Posterior vena cava (tissue), 2 donors: ENCODE results near the gene ITGA11. TPM values are rescaled to one million over a fixed set of nuclear protein-coding genes. Genes with fewer than 3 reads are reported as not detected.
A peak's percentile ranks its signal among the peaks of the same experiment; 100 is the strongest.

Source experiments
- DNase-seq: peaks from one replicate; pipeline ENCODE4 v3.0.0-alpha.2; 2020; ENCODE audit warnings: low spot score
- intact Hi-C, 2 donors: fragments of 100-400 bp; cut with DNase I; formaldehyde crosslinking; loops; one replicate each; pipeline versions ENCODE4 v1.14.1 to v1.14.2; 2022 to 2023
- total RNA-seq, 2 donors: library from RNA; stranded (reverse); fragmentation: NEBNext Ultra II Directional; extraction: Animal tissue kit (Norgen Biotek cat#: 25700); gene quantifications; one replicate each; pipeline ENCODE4 v1.2.1, GENCODE V29; 2021
- donor health status: DM: yes; HTN: yes; CAD: no.
- donor health status: DM: yes; HTN: yes; CAD: no.

ITGA11 gene
- total RNA-seq, 2 donors from 2014 or later = 23.1 to 62.5 TPM

DNA sequence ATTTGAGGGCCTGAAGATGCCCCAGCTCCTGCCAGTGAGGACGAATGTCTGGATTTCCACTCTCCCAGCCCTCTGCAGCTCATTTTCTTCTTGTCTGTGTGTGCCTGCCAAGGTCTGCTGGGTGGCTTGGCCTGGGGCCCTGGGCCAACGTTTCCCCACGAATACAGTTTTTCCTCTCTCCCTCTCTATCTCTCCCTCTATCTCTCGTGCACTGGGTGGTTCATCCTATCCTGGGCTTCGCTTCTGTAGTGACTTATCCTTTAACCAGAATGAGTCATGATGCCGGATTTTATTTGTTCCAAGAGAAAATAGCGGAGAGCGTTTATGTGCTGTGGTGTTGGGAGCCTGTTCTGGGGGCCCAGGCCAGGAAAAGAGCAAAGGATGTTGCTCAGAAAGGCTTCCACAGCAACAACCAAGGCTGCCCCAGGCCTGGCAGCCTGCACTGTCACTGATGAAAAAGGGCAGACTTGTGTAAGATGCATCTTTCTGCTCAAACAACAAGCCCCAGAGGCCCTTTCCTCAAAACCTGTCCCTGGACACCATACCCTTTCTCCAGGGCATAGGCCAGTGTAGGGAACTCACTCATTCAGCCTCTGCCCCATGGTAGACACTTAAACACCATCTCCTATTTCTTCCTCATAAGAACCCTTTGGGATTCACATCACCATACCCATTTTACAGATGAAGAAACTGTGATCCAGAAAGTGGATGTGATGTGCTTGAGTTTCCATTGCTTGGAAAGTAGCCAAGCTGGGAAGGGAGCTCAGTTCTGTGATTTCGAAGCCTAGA lies 47.3 kb downstream of the ITGA11 start:
- DNase-seq = peak; percentile 90

DNA sequence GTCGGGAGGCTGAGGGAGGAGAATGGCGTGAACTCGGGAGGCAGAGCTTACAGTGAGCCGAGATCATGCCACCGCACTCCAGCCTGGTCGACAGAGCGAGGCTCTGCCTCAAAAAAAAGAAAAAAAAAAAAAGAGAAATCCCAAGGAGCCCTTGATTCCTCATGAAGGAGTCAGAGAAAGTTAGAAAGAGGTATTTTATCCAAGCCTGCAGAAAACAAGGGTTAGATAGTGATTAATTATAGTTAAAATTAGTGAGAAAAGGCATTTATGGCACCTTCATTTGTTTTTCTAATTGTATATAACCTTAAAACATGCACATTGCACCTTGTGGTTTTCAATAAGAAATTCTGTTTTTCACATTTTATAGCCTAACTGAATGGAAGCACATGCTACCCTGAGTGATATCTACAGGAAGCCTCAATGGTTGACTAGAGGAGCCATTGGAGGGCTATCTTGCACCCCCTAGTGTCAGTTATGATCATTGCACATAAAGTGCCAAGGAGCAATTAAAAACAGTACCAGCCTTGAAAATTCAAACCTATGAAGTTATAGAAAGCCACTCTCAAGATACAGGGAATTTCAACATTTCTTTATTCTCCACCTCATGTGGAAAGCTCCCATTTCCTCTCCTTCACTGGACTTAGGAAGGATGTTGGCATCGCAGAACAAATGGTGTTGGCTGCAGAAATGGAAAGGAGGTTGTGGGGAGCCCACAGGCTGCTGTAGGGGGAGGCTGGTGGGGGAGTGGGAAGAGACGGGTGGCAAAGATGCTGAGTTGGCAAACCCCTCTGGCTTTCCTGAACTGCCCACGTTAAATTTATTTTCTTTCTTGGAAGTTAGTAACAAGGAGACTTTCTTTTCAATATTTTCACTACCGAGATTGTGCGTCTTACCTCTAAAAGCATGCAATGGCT lies 48.5 kb downstream of the ITGA11 start:
- DNase-seq = peak; percentile 23
- intact Hi-C loops = loop anchor here in 1 of 2 donors (5.0 kb wide), 1 partner anchor 81 kb away; no protein-coding TSS in a partner anchor

More for the DNA sequence above, 47.3 kb downstream of the ITGA11 start:
- intact Hi-C loops = loop anchor here in 1 of 2 donors (5.0 kb wide), 1 partner anchor 82 kb away; no protein-coding TSS in a partner anchor

DNA sequence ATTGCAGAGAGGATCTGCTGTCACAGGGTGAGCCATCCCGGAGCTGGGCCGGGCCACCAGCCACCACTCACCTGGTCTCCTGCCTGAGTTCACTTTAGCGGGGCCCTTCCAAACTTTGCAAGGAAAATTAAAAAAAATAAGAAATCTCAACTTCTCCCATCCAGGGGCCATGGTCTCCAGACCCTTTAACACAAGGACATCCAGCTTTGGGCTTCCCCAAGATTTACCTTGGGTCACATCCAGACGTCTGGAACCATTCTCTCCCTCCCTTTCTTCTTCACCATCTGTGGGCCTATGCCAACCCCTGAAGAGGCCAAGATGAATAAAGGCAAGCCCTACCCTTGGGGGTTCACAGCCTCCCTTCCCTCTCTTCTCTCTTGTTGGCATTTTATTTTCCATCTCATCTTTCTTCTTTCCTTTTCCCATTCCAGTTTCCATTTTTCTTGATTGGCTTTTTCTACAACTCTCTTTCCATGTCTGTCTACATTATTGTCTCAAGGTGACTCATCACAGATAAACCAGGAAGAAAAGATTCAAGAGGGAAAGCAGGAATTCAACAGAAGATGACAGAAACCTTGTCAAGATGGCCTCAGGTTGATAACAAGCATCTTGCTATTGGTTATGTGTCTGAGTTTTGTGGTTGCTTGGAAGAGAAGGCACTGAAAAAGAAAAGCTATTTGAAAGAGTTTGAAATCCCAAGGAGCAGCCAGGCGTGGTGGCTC lies 49.5 kb downstream of the ITGA11 start:
- intact Hi-C loops = loop anchor here in 1 of 2 donors (5.0 kb wide), 1 partner anchor 80 kb away; no protein-coding TSS in a partner anchor
- DNase-seq = peak; percentile 49

DNA sequence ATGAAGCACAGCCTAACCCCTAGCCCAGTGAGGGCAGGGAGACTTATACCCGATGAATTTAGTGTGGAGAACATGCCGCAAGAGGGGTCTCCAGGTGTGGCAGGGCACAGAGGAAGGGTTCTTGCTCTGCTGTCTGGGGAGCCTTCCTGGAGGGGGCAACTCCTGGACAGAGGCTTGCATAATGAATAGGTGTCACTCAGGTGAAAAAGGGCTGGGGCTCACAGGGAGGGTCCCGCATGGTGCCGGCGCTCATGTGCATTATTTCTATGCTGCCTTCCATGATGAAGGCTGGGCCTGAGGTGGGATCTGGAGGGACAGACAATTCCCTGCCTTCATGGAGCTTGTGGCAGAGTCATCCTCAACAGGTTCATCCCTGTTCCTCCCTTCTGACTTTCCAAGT lies 51.5 kb downstream of the ITGA11 start:
- no peak for DNase-seq
- intact Hi-C loops = loop anchor here in 1 of 2 donors (5.0 kb wide), 1 partner anchor 78 kb away; no protein-coding TSS in a partner anchor

DNA sequence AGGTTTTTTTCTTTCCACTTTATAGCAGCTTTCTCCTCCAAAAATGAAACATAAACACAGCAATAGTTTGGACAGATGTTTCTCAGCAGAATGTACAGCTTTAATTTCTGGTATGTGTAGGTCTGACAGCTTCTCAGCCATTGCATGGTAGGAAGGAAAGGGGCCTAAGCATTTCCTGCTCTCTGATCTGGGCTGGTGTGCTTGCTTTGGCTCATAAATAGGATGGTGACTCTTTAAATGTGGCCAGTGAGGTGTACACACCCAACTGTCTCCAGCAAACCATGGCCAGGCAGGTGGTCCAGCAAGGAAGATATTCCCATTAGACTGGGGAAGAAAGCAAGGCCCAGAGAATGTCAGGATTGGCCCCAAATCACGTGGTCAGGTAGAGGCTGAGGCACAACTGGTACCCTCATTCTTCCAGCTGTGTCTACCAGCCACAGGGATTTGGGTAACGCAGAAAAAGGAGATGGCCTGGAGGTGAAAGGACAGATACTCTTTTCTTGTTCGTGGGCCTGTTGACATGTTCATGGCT lies 52.1 kb downstream of the ITGA11 start:
- intact Hi-C loops = loop anchor here (5.0 to 10.0 kb wide), 3 partner anchors 78 to 1112 kb away; no protein-coding TSS in a partner anchor
- DNase-seq = peak; percentile 28

DNA sequence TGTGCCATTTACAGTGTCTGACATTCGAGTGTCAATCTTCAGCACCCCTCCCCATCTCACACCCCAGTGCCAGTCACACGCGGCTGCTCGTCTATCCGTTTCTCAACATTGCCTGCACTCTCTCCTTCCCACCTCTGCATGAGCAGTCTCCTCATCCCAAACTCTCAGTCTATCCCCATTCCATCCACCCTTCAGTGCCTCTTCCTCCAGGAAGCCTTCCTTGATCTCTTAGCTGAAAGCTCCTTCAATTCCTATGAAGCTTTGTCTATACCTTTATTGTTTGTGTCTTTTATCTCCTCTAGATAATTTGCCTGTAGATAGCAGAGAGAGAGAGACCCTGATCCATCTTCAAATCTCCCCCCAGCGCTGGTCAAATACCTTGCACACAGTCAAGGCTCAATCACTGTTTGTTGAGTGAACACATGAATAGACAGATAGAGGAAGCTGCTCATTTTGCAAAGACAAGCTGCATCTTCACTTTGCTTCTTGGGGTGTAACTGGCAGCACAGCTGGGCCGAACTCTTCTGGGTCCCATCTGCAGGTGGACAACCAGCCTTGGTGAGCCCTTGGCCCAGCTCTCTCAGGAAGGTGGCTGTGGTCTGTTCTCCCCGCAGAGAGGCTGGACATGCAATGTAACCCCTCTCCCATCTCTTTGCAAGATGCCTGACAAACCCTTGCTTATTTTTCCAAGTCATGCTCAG lies 52.8 kb downstream of the ITGA11 start:
- no peak for DNase-seq
- intact Hi-C loops = loop anchor here in 1 of 2 donors (5.0 to 10.0 kb wide), 2 partner anchors 434 to 1113 kb away; no protein-coding TSS in a partner anchor

DNA sequence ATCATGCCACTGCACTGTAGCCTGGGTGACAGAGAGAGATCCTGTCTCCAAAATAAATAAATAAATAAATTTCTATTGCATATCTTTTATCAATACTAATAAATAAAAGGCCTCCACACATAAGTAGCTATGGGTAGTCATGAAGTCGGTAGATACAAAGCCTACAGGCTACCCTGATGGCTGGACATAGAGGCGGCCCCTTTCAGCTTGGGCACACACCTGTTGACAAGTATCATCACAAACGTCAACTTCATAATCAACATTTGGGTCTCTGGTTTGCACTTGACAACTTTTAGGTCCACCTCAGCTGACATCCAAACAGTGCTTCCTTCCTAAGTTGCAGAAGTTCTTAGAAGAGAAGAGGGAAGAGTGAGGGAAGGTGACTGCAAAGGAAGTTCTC lies 53.4 kb downstream of the ITGA11 start:
- intact Hi-C loops = loop anchor here in 1 of 2 donors (5.0 to 10.0 kb wide), 2 partner anchors 434 to 1114 kb away; no protein-coding TSS in a partner anchor
- DNase-seq = no peak

DNA sequence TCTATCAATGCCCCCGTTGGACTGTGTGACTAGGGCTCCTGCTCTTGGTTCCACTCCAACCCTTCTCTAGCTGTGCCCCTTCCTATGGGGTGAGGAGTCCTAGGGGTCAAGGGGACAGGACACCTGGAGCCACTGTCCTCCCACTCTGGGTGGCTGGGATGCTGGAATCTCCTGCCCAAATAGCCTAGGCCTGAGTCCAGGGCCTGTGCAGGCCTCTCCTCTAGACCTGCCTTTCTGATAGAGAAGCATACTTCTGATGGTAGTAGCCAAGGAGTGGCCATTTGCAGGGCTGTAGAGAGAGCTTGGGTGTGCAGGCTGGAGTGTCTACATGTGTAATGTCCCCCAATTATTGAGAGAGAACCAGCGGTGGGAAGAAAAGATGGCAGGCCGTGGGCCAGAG lies 54.2 kb downstream of the ITGA11 start:
- peak; percentile 22 for DNase-seq
- intact Hi-C loops = loop anchor here in 1 of 2 donors (5.0 to 10.0 kb wide), 2 partner anchors 433 to 1115 kb away; no protein-coding TSS in a partner anchor

DNA sequence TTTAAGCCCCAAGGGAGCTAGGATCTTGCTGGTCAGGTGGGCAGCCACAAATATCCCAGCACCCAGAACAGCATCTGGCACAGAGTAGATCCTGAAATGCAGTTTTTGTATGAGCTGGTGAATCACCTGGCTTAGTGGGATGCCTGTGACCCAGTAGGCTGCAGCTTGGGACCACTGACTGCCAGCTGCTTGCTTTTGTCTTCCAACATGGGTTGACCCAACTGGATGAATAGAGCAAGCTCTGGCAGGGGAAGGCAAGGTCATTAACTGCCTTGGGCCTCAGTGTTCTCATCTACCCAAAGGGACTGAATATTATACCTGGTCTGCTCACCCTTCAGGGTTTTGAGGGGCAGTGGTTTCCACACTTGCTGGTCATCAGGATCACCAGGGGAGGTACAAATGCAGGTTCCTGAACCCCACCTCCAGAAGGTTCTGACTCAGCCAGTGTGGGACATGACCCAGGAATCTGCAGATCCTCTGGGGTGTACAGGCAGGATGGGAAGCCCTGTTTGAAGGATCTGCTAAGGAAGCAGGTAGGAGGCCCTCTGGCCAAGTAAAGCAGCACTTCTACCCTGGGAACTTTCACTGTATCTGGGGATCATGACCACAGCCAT lies 55.4 kb downstream of the ITGA11 start:
- peak; percentile 51 for DNase-seq
- intact Hi-C loops = loop anchor here in 1 of 2 donors (5.0 to 10.0 kb wide), 2 partner anchors 432 to 1116 kb away; no protein-coding TSS in a partner anchor

DNA sequence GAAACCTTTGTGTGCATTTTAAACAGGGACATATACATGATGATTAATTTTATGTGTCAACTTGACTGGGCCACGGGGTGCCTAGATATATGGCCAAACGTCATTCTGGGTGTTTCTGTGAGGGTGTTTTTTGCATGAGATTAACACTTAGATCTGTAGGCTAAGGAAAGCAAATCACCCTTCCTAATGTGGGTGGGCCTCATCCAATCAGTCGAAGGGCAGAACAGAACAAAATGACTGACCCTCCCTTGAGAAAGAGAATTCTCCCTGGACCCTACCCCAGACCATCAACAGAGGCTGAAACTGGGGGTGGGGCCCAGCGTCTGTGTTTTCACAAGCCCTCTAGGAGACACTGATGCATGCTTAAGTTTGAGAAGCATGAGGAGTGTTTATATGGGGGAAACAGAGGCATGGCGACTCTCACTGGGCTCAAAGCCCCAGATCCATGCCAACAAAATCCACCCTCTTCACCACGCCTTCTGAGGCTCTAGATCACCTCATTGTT lies 56.2 kb downstream of the ITGA11 start:
- intact Hi-C loops = loop anchor here in 1 of 2 donors (5.0 to 10.0 kb wide), 2 partner anchors 431 to 1117 kb away; no protein-coding TSS in a partner anchor
- peak; percentile 24 for DNase-seq

DNA sequence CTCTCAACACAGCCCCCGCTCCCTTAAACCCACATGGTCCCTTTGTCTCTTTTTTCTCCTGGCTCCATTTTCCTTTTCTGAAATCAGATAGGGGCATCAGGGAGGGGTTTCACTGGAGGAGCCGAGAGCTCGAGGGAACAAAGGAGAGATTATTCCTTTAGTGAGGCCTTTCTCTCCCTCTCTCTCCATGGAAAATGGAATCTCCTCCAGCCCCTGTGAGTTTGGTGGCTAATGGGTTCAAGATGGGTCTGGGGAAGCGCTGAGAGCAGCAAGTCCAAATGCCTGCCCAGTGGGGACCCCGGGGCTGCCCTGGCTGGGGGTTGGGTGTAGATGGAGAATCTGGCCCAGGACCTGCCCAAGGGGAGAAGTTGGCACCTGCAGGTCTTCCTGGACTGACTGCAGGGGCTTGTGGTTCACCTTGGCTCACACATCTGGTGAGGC lies 56.8 kb downstream of the ITGA11 start:
- peak; percentile 76 for DNase-seq
- intact Hi-C loops = loop anchor here in 1 of 2 donors (5.0 to 10.0 kb wide), 2 partner anchors 430 to 1117 kb away; no protein-coding TSS in a partner anchor

DNA sequence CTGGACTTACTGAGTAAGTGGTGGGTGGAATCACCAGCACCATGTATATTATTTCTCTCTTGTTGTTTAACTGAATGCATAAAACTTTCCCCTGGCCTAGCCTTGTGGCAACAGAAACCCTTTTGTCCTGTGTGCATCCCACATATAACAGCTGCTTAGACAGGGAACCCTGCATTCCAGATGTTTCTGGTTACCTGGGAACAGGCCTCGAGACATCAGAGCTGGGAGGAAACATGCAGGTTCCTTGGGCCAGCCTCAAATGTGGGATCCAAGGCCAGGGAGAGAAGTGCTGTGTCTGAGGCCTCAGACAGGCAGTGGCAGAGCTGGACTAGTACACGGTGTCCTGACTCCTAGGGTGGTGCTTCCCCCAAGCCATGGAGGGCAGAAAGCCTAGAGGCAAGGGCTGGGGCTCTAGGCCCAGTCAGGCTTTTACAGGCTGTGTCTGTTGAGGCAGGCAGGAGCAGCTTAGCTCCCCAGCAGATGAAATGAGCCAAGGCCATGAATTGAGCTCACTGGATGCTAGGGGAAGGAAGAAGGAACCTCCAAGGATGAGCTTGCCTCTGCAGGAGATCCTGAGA lies 57.7 kb downstream of the ITGA11 start:
- intact Hi-C loops = loop anchor here in 1 of 2 donors (10.0 kb wide), 1 partner anchor 429 kb away; no protein-coding TSS in a partner anchor
- DNase-seq = peak; percentile 24

DNA sequence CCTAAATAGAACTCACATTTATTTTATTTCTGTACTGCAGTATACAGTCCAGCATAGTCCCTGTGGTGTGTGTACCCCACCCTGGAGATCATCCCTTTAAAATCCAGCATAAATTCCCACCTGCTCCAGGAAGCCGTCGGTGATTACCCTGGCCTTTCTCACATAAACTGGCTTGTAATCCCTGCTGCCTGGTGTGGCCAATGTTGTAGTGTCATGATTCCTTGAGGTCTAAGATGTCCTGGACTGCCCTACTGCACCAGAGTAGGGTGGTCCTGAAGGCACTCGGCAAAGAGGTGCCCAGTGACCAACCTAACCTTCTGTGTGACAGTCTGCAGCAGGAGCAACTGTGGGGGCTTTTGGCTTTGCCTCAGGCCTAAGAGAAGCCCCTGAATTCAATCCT lies 58.9 kb downstream of the ITGA11 start:
- intact Hi-C loops = loop anchor here in 1 of 2 donors (10.0 kb wide), 1 partner anchor 428 kb away; no protein-coding TSS in a partner anchor
- DNase-seq = peak; percentile 26

DNA sequence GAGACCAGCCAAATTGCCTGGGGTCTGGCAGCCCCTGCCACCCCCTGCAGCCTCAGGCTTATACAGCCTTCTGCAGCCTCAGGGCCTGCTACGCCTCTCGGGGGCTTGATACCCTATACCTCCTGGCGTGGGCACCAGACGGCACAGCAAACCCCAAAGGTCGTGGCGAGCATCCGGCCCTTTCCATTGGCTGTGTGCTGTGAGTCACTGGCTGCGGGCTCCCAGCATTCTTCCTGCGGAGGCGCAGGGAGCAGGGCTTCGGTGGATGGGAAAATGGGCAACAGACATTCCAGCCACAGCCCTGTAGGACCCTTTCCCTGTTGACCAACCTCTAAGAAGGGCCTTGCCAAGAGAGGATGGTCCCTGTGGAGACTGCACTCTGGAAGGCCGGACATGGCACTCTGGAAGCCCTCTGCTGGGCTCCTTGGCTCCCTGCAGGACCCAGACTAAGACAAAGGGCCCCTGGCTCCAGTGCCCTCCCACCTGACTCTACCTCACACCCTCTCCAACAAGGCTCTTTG lies 59.6 kb downstream of the ITGA11 start:
- peak; percentile 40 for DNase-seq
- intact Hi-C loops = loop anchor here in 1 of 2 donors (10.0 kb wide), 1 partner anchor 428 kb away; no protein-coding TSS in a partner anchor

DNA sequence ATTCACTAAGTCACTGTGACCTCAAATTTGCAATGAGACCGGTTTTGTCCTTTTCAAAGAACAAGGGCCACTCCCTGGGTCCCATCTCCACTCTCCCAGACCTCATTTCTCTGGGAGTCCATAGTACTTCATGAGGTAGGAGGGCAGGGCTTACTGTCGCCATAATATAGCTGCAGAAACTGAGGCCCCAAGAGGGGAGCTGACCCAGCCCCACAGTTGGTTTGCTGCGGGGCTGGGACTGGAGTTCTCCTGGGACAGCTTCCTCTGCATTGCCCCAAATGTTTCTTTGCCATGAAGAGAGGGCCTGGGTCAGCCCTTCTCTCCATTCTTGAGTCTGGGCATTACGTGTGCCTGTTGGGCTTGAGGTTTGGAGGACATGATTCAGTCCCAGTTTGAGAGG lies 60.1 kb downstream of the ITGA11 start:
- intact Hi-C loops = loop anchor here in 1 of 2 donors (10.0 kb wide), 1 partner anchor 427 kb away; no protein-coding TSS in a partner anchor
- DNase-seq = peak; percentile 42

DNA sequence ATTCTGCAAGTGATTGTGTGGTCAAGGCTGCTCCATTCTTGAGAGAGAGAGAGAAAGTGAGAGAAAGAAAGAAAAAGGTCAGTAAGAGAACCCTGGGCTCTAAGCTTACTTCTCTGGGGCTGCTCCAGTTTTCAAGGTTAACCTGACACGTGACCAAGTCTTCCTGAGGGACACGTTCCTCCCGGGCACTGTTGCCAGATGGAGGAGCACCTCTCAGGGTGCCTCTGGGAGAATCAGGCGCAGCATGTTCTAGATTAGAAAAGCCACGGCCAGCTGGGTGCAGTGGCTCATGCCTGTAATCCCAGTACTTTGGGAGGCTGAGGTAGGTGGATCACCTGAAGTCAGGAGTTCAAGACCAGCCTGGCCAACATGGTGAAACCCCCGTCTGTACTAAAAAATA lies 60.8 kb downstream of the ITGA11 start:
- intact Hi-C loops = loop anchor here in 1 of 2 donors (10.0 kb wide), 1 partner anchor 426 kb away; no protein-coding TSS in a partner anchor

More for the DNA sequence above, 60.8 kb downstream of the ITGA11 start:
- peak; percentile 40 for DNase-seq
